ENCODE data around the gene ZCCHC4.

- TF ChIP-seq POLR2A (IDR thresholded peaks at IDR 0.05), result no peak
- TF ChIP-seq, protein P1, sequence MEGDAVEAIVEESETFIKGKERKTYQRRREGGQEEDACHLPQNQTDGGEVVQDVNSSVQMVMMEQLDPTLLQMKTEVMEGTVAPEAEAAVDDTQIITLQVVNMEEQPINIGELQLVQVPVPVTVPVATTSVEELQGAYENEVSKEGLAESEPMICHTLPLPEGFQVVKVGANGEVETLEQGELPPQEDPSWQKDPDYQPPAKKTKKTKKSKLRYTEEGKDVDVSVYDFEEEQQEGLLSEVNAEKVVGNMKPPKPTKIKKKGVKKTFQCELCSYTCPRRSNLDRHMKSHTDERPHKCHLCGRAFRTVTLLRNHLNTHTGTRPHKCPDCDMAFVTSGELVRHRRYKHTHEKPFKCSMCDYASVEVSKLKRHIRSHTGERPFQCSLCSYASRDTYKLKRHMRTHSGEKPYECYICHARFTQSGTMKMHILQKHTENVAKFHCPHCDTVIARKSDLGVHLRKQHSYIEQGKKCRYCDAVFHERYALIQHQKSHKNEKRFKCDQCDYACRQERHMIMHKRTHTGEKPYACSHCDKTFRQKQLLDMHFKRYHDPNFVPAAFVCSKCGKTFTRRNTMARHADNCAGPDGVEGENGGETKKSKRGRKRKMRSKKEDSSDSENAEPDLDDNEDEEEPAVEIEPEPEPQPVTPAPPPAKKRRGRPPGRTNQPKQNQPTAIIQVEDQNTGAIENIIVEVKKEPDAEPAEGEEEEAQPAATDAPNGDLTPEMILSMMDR (IDR thresholded peaks at IDR 0.05), result no peak
Measured at GRCh38 chr4:25307596-25307995, 5.0 kb upstream of the ZCCHC4 start.
